ENCODE data around the gene C6orf58. TPM values are rescaled to one million over a fixed set of nuclear protein-coding genes. Genes with fewer than 3 reads are reported as not detected.

Gene C6orf58
- total RNA-seq: 0.20 TPM

DNA sequence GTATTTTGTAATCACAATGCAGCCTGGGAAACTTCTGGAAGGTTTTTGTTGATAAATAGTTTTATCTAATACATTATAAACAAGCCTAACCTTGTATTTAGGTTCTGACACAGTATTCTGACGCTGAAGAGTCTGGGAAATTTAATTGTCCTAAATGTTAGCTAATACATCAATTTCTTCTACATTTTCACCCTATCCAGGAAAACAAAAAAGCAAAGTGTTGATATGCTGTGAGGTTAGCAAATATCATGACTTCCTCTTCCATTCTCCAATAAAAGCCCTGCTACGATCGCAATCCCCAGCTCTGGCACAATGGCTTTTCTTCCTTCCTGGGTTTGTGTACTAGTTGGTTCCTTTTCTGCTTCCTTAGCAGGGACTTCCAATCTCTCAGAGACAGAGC, at the start of gene C6orf58:
TSS of gene C6orf58 (plus strand) at position 301 of the 400 bp plus-strand sequence. CDS start at position 313, 12 bp downstream.
- no peak for DNase-seq

GRCh38 chr6:127533011-127533410, 44.0 kb upstream of the C6orf58 start:
- peak; percentile 45 for DNase-seq

DNA sequence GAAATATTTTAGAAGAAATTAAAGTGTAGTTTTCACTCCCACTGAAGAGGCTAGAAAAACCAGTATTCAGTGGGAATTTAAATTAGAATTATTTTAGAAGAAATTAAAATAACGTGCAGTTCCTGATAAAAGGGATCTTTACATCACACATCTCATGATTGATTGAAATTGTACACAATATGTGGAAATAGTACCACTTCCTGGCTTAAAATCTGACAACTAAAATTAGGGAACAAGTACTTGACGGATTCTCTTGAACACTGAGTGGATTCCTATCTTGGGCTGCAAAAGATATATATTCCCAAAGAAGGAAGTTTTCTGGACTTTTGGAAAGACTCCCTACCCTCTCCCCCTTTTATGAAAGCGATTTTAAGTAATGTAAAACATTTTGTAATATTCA, 43.2 kb upstream of the C6orf58 start:
- no peak for DNase-seq

DNA sequence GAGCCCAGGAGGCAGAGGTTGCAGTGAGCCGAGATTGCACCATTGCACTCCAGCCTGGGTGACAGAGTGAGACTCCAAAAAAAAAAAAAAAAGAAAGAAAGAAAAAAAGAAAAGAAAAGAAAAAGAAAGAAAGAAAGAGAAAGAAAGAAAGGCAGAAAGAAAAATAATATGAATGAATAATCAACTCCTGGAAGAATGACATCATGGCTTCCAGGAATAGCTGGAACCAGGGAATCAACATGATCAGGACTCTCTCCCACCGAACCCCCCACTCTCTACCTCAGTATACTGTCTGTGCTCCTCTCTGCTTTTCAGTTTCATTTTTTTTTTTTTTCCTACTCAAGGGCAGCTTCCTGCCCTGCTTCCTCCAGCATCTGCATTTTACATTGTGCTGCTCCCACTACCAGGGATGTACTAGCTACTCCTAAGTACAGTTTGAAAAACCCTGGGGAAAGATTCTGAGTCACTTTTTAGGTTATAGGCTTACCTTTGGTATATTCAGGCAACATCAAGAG, 38.2 kb upstream of the C6orf58 start:
- no peak for DNase-seq

- DNase-seq: peak; percentile 22
These were observed 37.7 kb upstream of the C6orf58 start for GRCh38 chr6:127539272-127539671.

GRCh38 chr6:127547215-127547614, 29.8 kb upstream of the C6orf58 start:
- DNase-seq: no peak

- DNase-seq: no peak
These were observed 28.9 kb upstream of the C6orf58 start for GRCh38 chr6:127547904-127548649.

GRCh38 chr6:127550403-127550802, 26.6 kb upstream of the C6orf58 start:
- no peak for DNase-seq

- DNase-seq: no peak
These were observed 22.5 kb upstream of the C6orf58 start for GRCh38 chr6:127554435-127555006.

DNA sequence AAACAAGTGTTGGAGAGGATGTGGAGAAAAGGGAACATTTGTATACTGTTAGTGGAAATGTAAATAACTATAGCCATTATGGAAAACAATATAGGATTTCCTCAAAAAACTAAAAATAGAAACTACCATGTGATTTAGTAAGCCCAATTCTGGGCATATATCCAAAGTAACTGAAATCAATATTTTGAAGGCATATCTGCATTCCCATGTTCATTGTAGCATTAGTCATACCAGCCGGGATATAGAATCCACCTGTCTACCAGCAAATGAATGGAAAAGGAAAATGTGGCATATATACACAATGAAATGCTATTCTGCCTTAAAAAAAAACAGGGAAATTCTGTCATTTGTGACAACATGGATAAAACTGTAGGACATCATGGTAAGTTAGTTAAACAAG, 15.3 kb upstream of the C6orf58 start:
- DNase-seq: no peak

GRCh38 chr6:127564761-127565160, 12.2 kb upstream of the C6orf58 start:
- no peak for DNase-seq

GRCh38 chr6:127566119-127566518, 10.9 kb upstream of the C6orf58 start:
- DNase-seq: no peak

- no peak for DNase-seq
These were observed 10.3 kb upstream of the C6orf58 start for GRCh38 chr6:127566651-127567050.

GRCh38 chr6:127567476-127567875, 9.5 kb upstream of the C6orf58 start:
- no peak for DNase-seq

DNA sequence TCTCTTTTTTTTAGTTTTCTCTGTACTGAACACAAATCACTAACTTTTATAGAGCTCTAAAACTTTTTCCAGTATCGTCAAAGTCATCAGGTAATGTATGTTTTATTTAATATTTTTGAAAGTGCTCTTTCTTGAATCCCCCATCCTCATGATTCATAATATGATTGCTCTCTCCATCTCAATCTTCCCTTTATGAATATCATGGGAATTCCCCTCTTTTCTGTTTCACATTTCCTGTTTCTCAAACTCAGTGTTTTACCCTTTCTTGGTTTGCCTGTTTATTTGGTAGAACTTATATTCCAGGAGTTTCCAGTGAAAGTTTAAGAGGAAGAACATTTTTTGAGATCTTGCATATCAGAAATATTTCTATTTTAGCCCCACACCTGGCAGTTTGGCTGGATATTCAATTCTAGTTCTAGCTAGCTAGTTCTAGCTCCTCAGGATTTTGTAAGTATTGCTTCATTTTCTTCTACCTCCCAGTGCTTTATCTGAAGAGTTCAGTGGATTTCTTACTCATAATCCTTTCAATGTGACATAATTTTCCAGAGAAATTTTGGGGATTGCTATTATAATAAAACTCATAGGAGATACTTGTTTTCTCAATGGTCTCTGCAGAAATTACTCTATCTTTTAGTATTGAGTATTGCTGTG, 6.1 kb upstream of the C6orf58 start:
- DNase-seq: no peak

DNA sequence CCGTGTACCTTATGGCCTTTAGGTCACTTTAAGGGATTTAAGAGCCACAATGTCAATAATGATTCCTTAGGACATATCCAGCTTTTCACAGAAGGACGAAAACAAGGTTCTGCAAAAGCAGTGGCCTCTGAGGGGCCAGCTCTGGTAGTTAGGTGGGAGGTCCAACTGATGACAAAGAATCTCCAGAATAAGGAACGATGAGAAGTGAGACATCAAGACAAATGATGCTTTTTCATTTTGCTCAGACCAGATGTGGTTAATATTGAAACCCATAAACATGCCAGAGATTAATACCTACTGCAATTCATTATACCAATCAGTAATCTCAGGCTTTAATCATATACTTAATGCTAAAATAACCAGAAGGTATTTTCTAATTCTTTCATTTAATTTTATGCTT, 1.9 kb downstream of the C6orf58 start:
- DNase-seq: no peak

- DNase-seq: no peak
These were observed 4.6 kb downstream of the C6orf58 start for GRCh38 chr6:127581576-127581975.

DNA sequence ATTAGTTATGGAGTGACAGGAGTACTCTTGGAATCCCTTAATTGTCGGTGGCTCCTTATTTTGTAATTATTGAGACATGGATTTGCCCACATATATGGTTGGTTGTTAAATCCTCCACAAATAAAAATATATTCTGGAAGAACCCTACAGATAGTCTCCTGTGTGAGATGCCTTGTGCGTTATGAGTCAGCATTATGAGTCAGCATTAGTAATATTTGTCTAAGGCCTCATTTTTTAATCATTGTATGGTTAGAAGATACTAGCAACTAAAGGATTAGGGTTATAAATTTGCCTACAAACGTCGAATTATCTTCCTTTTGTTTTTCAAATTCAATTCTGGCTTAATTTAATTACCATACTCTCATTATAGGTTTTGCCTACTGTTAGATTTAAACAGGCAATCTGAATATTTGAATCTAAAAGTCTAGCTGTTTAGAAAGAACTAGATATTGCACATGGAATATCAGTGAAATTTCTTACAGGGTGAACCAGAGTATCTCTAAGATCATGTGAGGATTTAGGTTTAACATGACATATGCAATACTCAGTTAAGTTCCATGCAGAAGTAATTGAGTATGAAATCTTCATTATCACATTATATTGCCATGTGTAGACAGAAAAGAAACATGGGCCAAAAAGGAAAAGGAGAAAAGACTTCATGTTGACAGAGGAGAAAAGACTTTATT, 5.9 kb downstream of the C6orf58 start:
- no peak for DNase-seq

DNA sequence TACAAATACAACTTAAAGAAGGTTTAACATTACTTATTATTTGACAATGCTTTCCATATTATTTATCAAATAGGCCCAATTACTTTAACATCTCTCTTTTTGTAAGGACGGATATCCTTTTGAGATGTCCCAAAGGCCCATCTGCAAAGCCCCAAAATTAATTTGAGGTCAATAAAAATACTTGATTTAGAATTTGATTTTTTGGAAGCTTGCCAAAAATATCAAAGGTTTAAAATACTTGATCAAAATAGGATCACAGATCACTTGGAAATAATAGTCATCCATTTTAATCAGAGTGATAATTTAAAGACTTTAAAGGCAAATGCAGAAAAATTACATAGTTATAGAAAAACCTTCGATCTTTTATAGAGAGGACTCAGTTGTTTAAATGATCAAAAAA, 8.1 kb downstream of the C6orf58 start:
- no peak for DNase-seq

GRCh38 chr6:127586372-127586771, 9.4 kb downstream of the C6orf58 start:
- no peak for DNase-seq

DNA sequence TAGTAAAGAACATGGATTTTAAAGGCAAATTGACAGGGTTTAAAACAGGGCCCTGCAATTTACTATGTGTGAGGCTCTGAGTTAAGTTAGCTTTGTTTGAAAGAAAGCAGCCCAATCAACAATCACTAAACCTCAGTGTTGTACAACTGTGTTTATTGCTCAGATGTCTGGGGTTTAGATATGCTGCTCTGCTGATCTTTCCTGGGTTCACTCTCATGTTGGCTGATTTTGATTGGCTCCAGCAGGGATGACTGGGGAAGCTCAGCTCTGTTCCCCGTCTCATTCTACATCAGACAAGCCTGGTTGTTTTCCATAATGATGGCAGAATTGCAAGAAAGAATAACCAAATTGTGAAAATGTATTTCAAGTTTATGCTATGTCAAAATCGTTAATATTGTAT, 10.9 kb downstream of the C6orf58 start:
- no peak for DNase-seq

DNA sequence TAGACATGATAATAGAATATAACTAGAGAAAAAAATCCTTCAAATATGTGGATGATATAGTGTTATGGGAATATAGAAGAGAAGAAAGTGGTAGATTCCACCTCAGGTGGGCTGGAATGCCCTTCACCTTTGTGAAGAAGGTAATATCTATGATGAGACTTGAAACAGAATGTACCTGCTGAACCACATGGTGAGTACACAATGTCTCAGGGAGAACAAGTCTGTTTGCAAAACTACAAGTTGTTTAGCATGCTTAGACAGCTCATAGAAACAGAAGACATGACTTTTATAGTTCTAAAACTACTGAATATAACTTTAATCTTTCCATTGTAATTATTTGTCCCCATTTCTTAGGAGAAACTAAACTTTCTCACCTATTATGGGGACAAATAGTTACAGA, 12.2 kb downstream of the C6orf58 start:
- no peak for DNase-seq

GRCh38 chr6:127590344-127590743, 13.4 kb downstream of the C6orf58 start:
- no peak for DNase-seq

Data from skin of body (tissue), 2 donors.